Measurements from ENCODE around the gene RAI1. TPM values are rescaled to one million over a fixed set of nuclear protein-coding genes. Genes with fewer than 3 reads are reported as not detected.

RAI1 gene
- total RNA-seq, 1 donor from 2014 or later = 46.2 TPM

GRCh38 chr17:17801800-17802481, 120.7 kb downstream of the RAI1 start:
- no peak for DNase-seq (ENCODE audit: low spot score)
- H3K27me3 Mint-ChIP-seq (ENCODE audit: unreplicated experiment) = peaks cover 16% of the 10 kb centered on the region
- H3K4me3 Mint-ChIP-seq (ENCODE audit: unreplicated experiment) = no peak overlapping the region
- no peaks in the 10 kb centered on the region for H3K9me3 Mint-ChIP-seq (ENCODE audit: unreplicated experiment)
- peaks cover 36% of the 10 kb centered on the region for H3K36me3 Mint-ChIP-seq (ENCODE audit: low read depth, unreplicated experiment)
- no peak for TF ChIP-seq CTCF (IDR thresholded peaks at IDR 0.05; ENCODE audit: unreplicated experiment)
- H3K27ac Mint-ChIP-seq (ENCODE audit: unreplicated experiment) = no peak overlapping the region
- peaks cover 3% of the 10 kb centered on the region for H3K4me1 Mint-ChIP-seq (ENCODE audit: unreplicated experiment)

GRCh38 chr17:17804007-17804406, 122.7 kb downstream of the RAI1 start:
- Mint-ChIP-seq H3K27me3 (ENCODE audit: unreplicated experiment) (peaks cover 20% of the 10 kb centered on the region), H3K9me3 (ENCODE audit: unreplicated experiment) (no peaks in the 10 kb centered on the region), H3K4me1 (ENCODE audit: unreplicated experiment) (peaks cover 7% of the 10 kb centered on the region), H3K36me3 (ENCODE audit: low read depth, unreplicated experiment) (peaks cover 32% of the 10 kb centered on the region), H3K4me3 (ENCODE audit: unreplicated experiment) (peak overlapping the region; percentile 73), H3K27ac (ENCODE audit: unreplicated experiment) (peak overlapping the region; percentile 61)
- no peak for DNase-seq (ENCODE audit: low spot score)
- no peak for TF ChIP-seq CTCF (IDR thresholded peaks at IDR 0.05; ENCODE audit: unreplicated experiment)

GRCh38 chr17:17805575-17805974, 124.3 kb downstream of the RAI1 start:
- Mint-ChIP-seq H3K4me1 (ENCODE audit: unreplicated experiment) (peaks cover 7% of the 10 kb centered on the region), H3K27me3 (ENCODE audit: unreplicated experiment) (peaks cover 20% of the 10 kb centered on the region), H3K27ac (ENCODE audit: unreplicated experiment) (no peak overlapping the region), H3K36me3 (ENCODE audit: low read depth, unreplicated experiment) (peaks cover 25% of the 10 kb centered on the region), H3K9me3 (ENCODE audit: unreplicated experiment) (no peaks in the 10 kb centered on the region), H3K4me3 (ENCODE audit: unreplicated experiment) (peak overlapping the region; percentile 63)
- no peak for TF ChIP-seq CTCF (IDR thresholded peaks at IDR 0.05; ENCODE audit: unreplicated experiment)
- DNase-seq (ENCODE audit: low spot score) = no peak

- DNase-seq (ENCODE audit: low spot score) = no peak
- TF ChIP-seq CTCF (IDR thresholded peaks at IDR 0.05; ENCODE audit: unreplicated experiment) = no peak
- peaks cover 7% of the 10 kb centered on the region for H3K4me1 Mint-ChIP-seq (ENCODE audit: unreplicated experiment)
- H3K9me3 Mint-ChIP-seq (ENCODE audit: unreplicated experiment) = no peaks in the 10 kb centered on the region
- peak overlapping the region; percentile 63 for H3K4me3 Mint-ChIP-seq (ENCODE audit: unreplicated experiment)
- H3K27me3 Mint-ChIP-seq (ENCODE audit: unreplicated experiment) = peaks cover 25% of the 10 kb centered on the region
- H3K27ac Mint-ChIP-seq (ENCODE audit: unreplicated experiment) = peak overlapping the region; percentile 80
- peaks cover 25% of the 10 kb centered on the region for H3K36me3 Mint-ChIP-seq (ENCODE audit: low read depth, unreplicated experiment)
These were observed 124.8 kb downstream of the RAI1 start for GRCh38 chr17:17806035-17806434.

- DNase-seq (ENCODE audit: low spot score) = no peak
- H3K27me3 Mint-ChIP-seq (ENCODE audit: unreplicated experiment) = peaks cover 28% of the 10 kb centered on the region
- no peaks in the 10 kb centered on the region for H3K9me3 Mint-ChIP-seq (ENCODE audit: unreplicated experiment)
- H3K4me1 Mint-ChIP-seq (ENCODE audit: unreplicated experiment) = peaks cover 10% of the 10 kb centered on the region
- no peak overlapping the region for H3K4me3 Mint-ChIP-seq (ENCODE audit: unreplicated experiment)
- H3K36me3 Mint-ChIP-seq (ENCODE audit: low read depth, unreplicated experiment) = peaks cover 25% of the 10 kb centered on the region
- no peak for TF ChIP-seq CTCF (IDR thresholded peaks at IDR 0.05; ENCODE audit: unreplicated experiment)
- H3K27ac Mint-ChIP-seq (ENCODE audit: unreplicated experiment) = no peak overlapping the region
These were observed 125.5 kb downstream of the RAI1 start for GRCh38 chr17:17806611-17807274.

Data from endothelial cell (in vitro differentiated cells).